Ishikawa (cell line): ENCODE measurements around the gene WDR4.

ENCODE experiments used
- CEBPB ChIP-seq: IDR thresholded peaks from 2 replicates; pipeline ENCODE4 v1.6.1; 2012
- CREB1 ChIP-seq: IDR thresholded peaks from 2 replicates; pipeline ENCODE4 v1.6.1; 2012; ENCODE audit warnings: low read depth
- EP300 ChIP-seq: IDR thresholded peaks from 2 replicates; pipeline ENCODE4 v1.6.1; 2012; ENCODE audit warnings: borderline replicate concordance
- FOXM1 ChIP-seq: IDR thresholded peaks from 2 replicates; pipeline ENCODE4 v1.6.1; 2012; ENCODE audit warnings: low read depth, borderline replicate concordance
- MAX ChIP-seq: IDR thresholded peaks from 2 replicates; pipeline ENCODE4 v1.6.1; 2012
- NFIC ChIP-seq: IDR thresholded peaks from 2 replicates; pipeline ENCODE4 v1.6.1; 2012
- RAD21 ChIP-seq: IDR thresholded peaks from 2 replicates; pipeline ENCODE4 v1.6.1; 2012; ENCODE audit warnings: low read depth
- TAF1 ChIP-seq: IDR thresholded peaks from 2 replicates; pipeline ENCODE4 v1.6.1; 2012; ENCODE audit warnings: low read depth, mild to moderate bottlenecking
- TCF12 ChIP-seq: IDR thresholded peaks from 2 replicates; pipeline ENCODE4 v1.6.1; 2012; ENCODE audit warnings: low read depth
- USF1 ChIP-seq: IDR thresholded peaks from 2 replicates; pipeline ENCODE4 v1.6.1; 2012
- YY1 ChIP-seq: IDR thresholded peaks from 2 replicates; pipeline ENCODE4 v1.6.1; 2012; ENCODE audit warnings: low read depth
- ZBTB7A ChIP-seq: IDR thresholded peaks from 2 replicates; pipeline ENCODE4 v1.6.1; 2012; ENCODE audit warnings: low read depth
- TF ChIP-seq, protein P1 (sequence below): IDR thresholded peaks from 2 replicates; pipeline ENCODE4 v1.6.1; 2012; ENCODE audit warnings: low read depth, mild to moderate bottlenecking

DNA sequence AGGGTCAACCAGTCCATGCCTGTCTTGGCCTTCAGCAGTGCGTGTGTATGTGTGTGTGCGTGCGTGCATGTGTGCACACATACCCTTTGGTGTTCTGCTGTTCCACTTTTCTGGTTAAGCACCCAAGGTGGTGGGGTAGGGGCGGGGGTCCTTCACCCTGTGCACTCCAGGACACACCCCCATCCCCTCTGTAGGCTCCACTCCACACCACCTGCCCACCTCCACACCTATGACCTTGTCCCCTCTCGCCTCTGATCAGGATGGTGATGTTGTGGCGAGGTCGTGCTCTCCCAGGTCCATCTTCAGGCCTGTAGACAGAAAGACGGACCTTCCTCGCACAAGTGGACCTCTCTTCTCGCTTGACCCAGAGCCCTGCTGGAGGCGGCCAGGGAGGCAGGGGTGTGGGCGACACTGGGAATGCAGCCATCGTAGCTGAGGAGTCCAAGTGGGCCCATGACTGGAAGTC is 44.6 kb downstream of the WDR4 start:
- no peak for TF ChIP-seq TAF1
- TF ChIP-seq EP300, result no peak
- TF ChIP-seq, protein P1, sequence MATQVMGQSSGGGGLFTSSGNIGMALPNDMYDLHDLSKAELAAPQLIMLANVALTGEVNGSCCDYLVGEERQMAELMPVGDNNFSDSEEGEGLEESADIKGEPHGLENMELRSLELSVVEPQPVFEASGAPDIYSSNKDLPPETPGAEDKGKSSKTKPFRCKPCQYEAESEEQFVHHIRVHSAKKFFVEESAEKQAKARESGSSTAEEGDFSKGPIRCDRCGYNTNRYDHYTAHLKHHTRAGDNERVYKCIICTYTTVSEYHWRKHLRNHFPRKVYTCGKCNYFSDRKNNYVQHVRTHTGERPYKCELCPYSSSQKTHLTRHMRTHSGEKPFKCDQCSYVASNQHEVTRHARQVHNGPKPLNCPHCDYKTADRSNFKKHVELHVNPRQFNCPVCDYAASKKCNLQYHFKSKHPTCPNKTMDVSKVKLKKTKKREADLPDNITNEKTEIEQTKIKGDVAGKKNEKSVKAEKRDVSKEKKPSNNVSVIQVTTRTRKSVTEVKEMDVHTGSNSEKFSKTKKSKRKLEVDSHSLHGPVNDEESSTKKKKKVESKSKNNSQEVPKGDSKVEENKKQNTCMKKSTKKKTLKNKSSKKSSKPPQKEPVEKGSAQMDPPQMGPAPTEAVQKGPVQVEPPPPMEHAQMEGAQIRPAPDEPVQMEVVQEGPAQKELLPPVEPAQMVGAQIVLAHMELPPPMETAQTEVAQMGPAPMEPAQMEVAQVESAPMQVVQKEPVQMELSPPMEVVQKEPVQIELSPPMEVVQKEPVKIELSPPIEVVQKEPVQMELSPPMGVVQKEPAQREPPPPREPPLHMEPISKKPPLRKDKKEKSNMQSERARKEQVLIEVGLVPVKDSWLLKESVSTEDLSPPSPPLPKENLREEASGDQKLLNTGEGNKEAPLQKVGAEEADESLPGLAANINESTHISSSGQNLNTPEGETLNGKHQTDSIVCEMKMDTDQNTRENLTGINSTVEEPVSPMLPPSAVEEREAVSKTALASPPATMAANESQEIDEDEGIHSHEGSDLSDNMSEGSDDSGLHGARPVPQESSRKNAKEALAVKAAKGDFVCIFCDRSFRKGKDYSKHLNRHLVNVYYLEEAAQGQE, result no peak
- TF ChIP-seq CEBPB, result no peak
- TF ChIP-seq YY1, result no peak
- no peak for TF ChIP-seq MAX
- no peak for TF ChIP-seq CREB1
- no peak for TF ChIP-seq ZBTB7A
- no peak for TF ChIP-seq FOXM1
- no peak for TF ChIP-seq RAD21
- TF ChIP-seq TCF12, result no peak
- no peak for TF ChIP-seq NFIC
- TF ChIP-seq USF1, result no peak
